GM18498 (cell line): ENCODE measurements around the gene SLC7A11.

Experiments used
- ATAC-seq: cut with Tn5 transposase; IDR thresholded peaks from one replicate; pipeline ENCODE4 v1.9.1; 2021; ENCODE audit warnings: mild to moderate bottlenecking, moderate library complexity; ENCODE audit not compliant: unreplicated experiment

The SLC7A11 gene

GRCh38 chr4:138242076-138242833, at the start of gene SLC7A11:
Gene SLC7A11 (minus strand): TSS chr4:138242349. CDS start chr4:138242069, 280 bp downstream.
- peak; percentile 99 for ATAC-seq

DNA sequence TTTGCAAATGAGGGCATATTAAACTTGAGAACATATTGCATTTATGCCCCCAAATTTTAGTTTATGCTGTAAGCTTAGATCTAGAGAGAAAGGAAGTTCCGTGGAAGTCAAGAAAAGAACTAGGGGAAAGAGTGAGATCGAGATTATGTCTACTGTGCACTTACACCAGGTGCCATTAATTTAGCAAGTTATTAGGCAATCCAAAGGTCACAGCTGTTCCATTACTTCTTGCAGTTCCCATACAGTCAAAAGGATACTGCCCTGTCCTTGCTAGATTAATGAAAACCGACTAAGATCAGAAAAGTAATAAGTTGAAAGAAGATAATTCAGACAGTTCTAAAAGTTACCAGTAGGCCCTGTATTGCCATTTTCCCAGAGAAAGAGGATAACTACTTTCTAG, 49.3 kb upstream of the SLC7A11 start:
- no peak for ATAC-seq

GRCh38 chr4:138290805-138291204, 48.7 kb upstream of the SLC7A11 start:
- ATAC-seq: no peak

GRCh38 chr4:138279286-138279685, 37.1 kb upstream of the SLC7A11 start:
- no peak for ATAC-seq

- ATAC-seq: no peak
Observed at GRCh38 chr4:138277133-138277532, 35.0 kb upstream of the SLC7A11 start.

- ATAC-seq: no peak
Observed at GRCh38 chr4:138275963-138276621, 33.9 kb upstream of the SLC7A11 start.

- no peak for ATAC-seq
Observed at GRCh38 chr4:138275216-138275615, 33.1 kb upstream of the SLC7A11 start.

DNA sequence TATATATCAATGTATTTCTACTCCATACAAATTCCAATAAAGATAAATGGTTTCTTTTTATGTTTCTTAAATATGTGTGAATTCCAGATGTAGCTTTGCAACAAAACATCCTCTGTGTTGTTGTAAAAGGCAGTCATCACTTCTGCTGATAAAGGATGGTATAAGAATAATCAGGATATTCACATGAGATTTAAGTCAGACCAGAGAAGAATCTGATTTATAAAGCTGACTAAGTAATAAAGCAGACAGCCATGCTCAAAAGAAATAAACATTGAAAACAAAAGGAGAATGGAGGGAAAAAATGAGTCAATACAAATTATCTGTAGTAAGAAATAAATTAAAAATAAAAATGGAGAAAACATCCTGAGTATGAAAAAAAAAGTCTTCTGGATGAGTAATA, 27.0 kb upstream of the SLC7A11 start:
- no peak for ATAC-seq

DNA sequence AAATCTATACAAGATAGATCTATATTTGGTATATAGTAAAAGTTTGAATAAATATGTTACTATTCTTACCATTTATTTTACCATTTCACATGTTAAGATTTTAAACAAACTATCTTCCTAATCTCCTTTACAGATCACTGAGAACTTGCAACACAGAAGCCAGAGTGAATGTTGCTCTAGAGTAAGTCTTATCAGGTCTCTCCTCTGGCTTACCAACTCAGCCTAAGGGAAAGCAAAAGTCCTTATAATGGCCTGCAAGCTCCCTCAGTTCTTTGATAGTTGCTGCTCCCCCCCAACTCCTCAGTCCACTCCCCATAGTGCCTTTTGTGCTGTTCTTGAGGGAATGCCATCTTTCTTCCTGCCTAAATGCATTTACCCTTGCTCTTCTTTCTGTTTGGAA, 25.7 kb upstream of the SLC7A11 start:
- no peak for ATAC-seq

- ATAC-seq: no peak
Observed at GRCh38 chr4:138266948-138267347, 24.8 kb upstream of the SLC7A11 start.

DNA sequence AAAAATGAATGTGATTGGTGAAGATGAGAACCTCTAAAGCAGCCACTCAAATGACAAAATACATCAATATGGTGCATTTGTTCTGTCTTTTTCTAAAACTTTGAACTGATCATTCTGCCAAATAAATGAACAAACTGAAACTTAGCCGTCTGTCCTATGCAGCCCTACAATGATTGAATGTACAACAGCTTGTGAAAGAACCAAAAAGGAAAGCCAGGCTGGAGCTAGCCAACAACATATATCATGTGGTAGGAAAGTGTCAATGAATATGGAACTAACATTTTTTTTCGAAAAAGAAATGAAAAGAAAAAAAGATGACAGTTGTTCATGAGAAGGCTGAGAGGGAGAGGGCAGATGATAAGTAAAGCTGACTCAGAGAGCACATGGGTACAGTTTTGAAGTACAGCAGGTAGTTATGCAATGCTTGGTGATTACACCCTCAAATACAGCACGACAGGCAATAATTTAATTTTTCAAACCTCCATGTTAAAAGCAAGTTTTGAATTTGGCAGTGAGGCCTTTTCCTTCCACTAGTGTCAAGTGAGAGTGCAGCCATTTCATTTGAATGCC, 21.2 kb upstream of the SLC7A11 start:
- ATAC-seq: no peak

DNA sequence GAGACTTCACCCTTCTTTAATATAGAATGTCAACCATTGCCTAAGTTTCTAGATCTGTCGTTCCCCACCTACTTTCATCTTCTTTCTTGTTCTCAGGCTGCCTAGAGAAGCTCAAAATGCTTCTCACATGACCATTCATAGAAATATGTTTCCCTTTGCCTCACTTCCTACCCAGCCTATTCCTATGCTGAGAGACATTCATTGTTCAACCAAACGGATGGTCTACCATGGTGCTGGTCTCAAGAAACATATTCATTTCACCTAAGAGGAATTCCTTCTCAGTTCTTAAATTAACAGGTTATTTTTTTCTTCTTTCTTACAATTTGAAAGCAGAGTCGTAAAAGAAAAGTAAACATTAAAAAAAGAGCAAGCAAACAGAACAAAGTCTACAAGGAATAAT, 20.3 kb upstream of the SLC7A11 start:
- ATAC-seq: no peak

- ATAC-seq: no peak
Observed at GRCh38 chr4:138262030-138262429, 19.9 kb upstream of the SLC7A11 start.

- ATAC-seq: no peak
Observed at GRCh38 chr4:138259824-138260223, 17.7 kb upstream of the SLC7A11 start.

GRCh38 chr4:138259271-138259670, 17.1 kb upstream of the SLC7A11 start:
- no peak for ATAC-seq

- ATAC-seq: no peak
Observed at GRCh38 chr4:138256608-138257007, 14.5 kb upstream of the SLC7A11 start.

DNA sequence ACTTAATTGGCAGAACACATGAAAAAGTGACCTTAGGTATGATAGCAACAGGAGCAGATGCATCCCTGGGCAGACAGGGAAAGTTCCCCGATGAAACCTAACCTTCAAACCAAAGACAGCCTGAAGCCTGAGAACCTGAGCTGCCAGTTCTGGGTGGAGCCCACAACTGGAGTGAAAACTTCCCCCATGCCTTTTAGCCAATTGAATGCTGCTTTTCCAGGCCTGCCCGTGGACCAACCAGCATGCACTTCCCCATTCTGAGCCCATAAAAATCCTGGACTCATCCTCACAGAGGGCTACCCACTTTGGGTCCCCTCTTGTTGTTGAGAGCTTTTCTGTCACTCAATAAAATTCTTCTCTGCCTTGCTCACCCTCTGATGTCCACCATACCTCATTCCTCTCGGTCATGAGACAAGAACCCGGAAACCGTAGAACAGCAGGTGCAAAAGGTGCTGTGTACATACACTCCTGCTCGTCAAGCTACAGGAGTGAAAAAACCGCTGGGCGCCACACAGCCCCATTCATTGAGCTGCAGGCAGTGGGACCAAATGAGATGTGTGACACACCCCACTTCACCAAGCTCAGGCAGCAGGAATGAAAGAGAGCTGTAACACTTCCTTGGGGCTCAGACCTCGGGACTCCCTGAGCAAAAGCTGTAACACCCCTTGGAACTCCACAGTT, 13.9 kb upstream of the SLC7A11 start:
- no peak for ATAC-seq

GRCh38 chr4:138252551-138252950, 10.4 kb upstream of the SLC7A11 start:
- no peak for ATAC-seq

GRCh38 chr4:138251938-138252337, 9.8 kb upstream of the SLC7A11 start:
- ATAC-seq: no peak

GRCh38 chr4:138249132-138249531, 7.0 kb upstream of the SLC7A11 start:
- ATAC-seq: no peak

- ATAC-seq: no peak
Observed at GRCh38 chr4:138248058-138248457, 5.9 kb upstream of the SLC7A11 start.

GRCh38 chr4:138247643-138248042, 5.5 kb upstream of the SLC7A11 start:
- ATAC-seq: no peak
